ENCODE measurements around the gene PXK. TPM values are rescaled to one million over a fixed set of nuclear protein-coding genes. Genes with fewer than 3 reads are reported as not detected.
"Not testable (repeated sequence)": the region's sequence is repeated elsewhere in the genome, so short reads cannot be mapped to it uniquely, and the experiment has no call there.

PXK gene
- total RNA-seq, 2 experiments from 2014 or later = 68.7 to 125 TPM

- ChIA-PET CTCF (ENCODE audit: unreplicated experiment) (no interaction called here), POLR2A (no interaction called here)
- Histone ChIP-seq H4K20me1 (ENCODE audit: insufficient read depth, low read length) (no peaks in the 10 kb centered on the region), H3K36me3 (ENCODE audit: insufficient read depth, low read length) (peaks cover 12% of the 10 kb centered on the region; the same call in 1 of the 2 replicates), H3K79me2 (ENCODE audit: insufficient read depth, low read depth, low read length) (no peaks in the 10 kb centered on the region), H3K9me2 (ENCODE audit: insufficient read depth, low read length) (no peaks in the 10 kb centered on the region), H3K27ac (ENCODE audit: low read depth, low read length, poor library complexity, severe bottlenecking) (no peak overlapping the region), H3K9me3 (ENCODE audit: low read length) (no peaks in the 10 kb centered on the region), H2AFZ (ENCODE audit: low read length) (no peak overlapping the region), H3K4me1 (ENCODE audit: insufficient read depth, low read length, poor library complexity, severe bottlenecking) (no peaks in the 10 kb centered on the region), H3K4me3 (ENCODE audit: low read depth, low read length, poor library complexity, severe bottlenecking) (no peak overlapping the region), H3K4me2 (ENCODE audit: low read length) (no peak overlapping the region)
- TF ChIP-seq CTCF (conservative IDR thresholded peaks at IDR 0.05; ENCODE audit: low read length) (no peak), EZH2phosphoT487 (IDR thresholded peaks at IDR 0.05; ENCODE audit: borderline replicate concordance, low read depth, low read length) (no peak)
- BruUV-seq (replicated peaks) = no TSS peak
- intact Hi-C loops (cut with micrococcal nuclease; ENCODE audit: unreplicated experiment) = no loop called here
- DNase-seq (ENCODE audit: low spot score) = no peak
These were observed 45.3 kb upstream of the PXK start for GRCh38 chr3:58287354-58287753.

GRCh38 chr3:58288011-58288728 is 44.5 kb upstream of the PXK start:
- Histone ChIP-seq H3K4me3 (ENCODE audit: low read depth, low read length, poor library complexity, severe bottlenecking) (no peak overlapping the region), H3K9me3 (ENCODE audit: low read length) (no peaks in the 10 kb centered on the region), H3K27ac (ENCODE audit: low read depth, low read length, poor library complexity, severe bottlenecking) (no peak overlapping the region), H3K9me2 (ENCODE audit: insufficient read depth, low read length) (no peaks in the 10 kb centered on the region), H4K20me1 (ENCODE audit: insufficient read depth, low read length) (no peaks in the 10 kb centered on the region), H3K4me2 (ENCODE audit: low read length) (no peak overlapping the region), H2AFZ (ENCODE audit: low read length) (no peak overlapping the region), H3K79me2 (ENCODE audit: insufficient read depth, low read depth, low read length) (no peaks in the 10 kb centered on the region), H3K4me1 (ENCODE audit: insufficient read depth, low read length, poor library complexity, severe bottlenecking) (no peaks in the 10 kb centered on the region), H3K36me3 (ENCODE audit: insufficient read depth, low read length) (peaks cover 12% of the 10 kb centered on the region; the same call in 1 of the 2 replicates)
- CTCF ChIA-PET (ENCODE audit: unreplicated experiment) = no interaction called here
- DNase-seq (ENCODE audit: low spot score) = no peak
- BruUV-seq (replicated peaks) = no TSS peak
- TF ChIP-seq EZH2phosphoT487 (IDR thresholded peaks at IDR 0.05; ENCODE audit: borderline replicate concordance, low read depth, low read length) (no peak), CTCF (conservative IDR thresholded peaks at IDR 0.05; ENCODE audit: low read length) (0 out of 2 replicates have a peak, but pooled peaks have one; percentile 24)
- POLR2A ChIA-PET = no interaction called here
- intact Hi-C loops (cut with micrococcal nuclease; ENCODE audit: unreplicated experiment) = no loop called here

- H3K79me2 ChIP-seq (ENCODE audit: insufficient read depth, low read depth, low read length); CTCF ChIA-PET (ENCODE audit: unreplicated experiment); H3K9me3 ChIP-seq (ENCODE audit: low read length); H2AFZ ChIP-seq (ENCODE audit: low read length); DNase-seq (ENCODE audit: low spot score); H3K4me1 ChIP-seq (ENCODE audit: insufficient read depth, low read length, poor library complexity, severe bottlenecking); POLR2A ChIA-PET; intact Hi-C loops (cut with micrococcal nuclease; ENCODE audit: unreplicated experiment); H4K20me1 ChIP-seq (ENCODE audit: insufficient read depth, low read length); BruUV-seq (replicated peaks); H3K4me3 ChIP-seq (ENCODE audit: low read depth, low read length, poor library complexity, severe bottlenecking); H3K27ac ChIP-seq (ENCODE audit: low read depth, low read length, poor library complexity, severe bottlenecking); H3K4me2 ChIP-seq (ENCODE audit: low read length); H3K9me2 ChIP-seq (ENCODE audit: insufficient read depth, low read length): not testable (repeated sequence)
- H3K36me3 ChIP-seq (ENCODE audit: insufficient read depth, low read length) = peaks cover 12% of the 10 kb centered on the region; the same call in 1 of the 2 replicates
These were observed 43.6 kb upstream of the PXK start for GRCh38 chr3:58288964-58289613.

- POLR2A ChIA-PET; H2AFZ ChIP-seq (ENCODE audit: low read length); H3K4me1 ChIP-seq (ENCODE audit: insufficient read depth, low read length, poor library complexity, severe bottlenecking); H3K79me2 ChIP-seq (ENCODE audit: insufficient read depth, low read depth, low read length); H3K4me3 ChIP-seq (ENCODE audit: low read depth, low read length, poor library complexity, severe bottlenecking); H4K20me1 ChIP-seq (ENCODE audit: insufficient read depth, low read length); intact Hi-C loops (cut with micrococcal nuclease; ENCODE audit: unreplicated experiment); H3K9me3 ChIP-seq (ENCODE audit: low read length); CTCF ChIA-PET (ENCODE audit: unreplicated experiment); H3K4me2 ChIP-seq (ENCODE audit: low read length); H3K36me3 ChIP-seq (ENCODE audit: insufficient read depth, low read length); BruUV-seq (replicated peaks); H3K9me2 ChIP-seq (ENCODE audit: insufficient read depth, low read length); H3K27ac ChIP-seq (ENCODE audit: low read depth, low read length, poor library complexity, severe bottlenecking); DNase-seq (ENCODE audit: low spot score): not testable (repeated sequence)
These were observed 42.2 kb upstream of the PXK start for GRCh38 chr3:58290446-58290845.

Measured in OCI-LY7 (cell line).